ENCODE measurements around the gene SH3D19.

SH3D19 gene

GRCh38 chr4:151093203-151093602 is 232.2 kb downstream of the SH3D19 start:
- no peaks in the 10 kb centered on the region for H4K20me1 ChIP-seq (ENCODE audit: low read depth, low read length)
- TF ChIP-seq EZH2phosphoT487 (conservative IDR thresholded peaks at IDR 0.05; ENCODE audit: low read length) (no peak), CTCF (IDR thresholded peaks at IDR 0.05; ENCODE audit: insufficient read depth, low read length, poor library complexity, severe bottlenecking) (no peak)
- no peaks in the 10 kb centered on the region for H3K36me3 ChIP-seq (ENCODE audit: low read length)
- no peaks in the 10 kb centered on the region for H3K9me2 ChIP-seq (replicated peaks; ENCODE audit: insufficient read depth, low read length)
- no peak overlapping the region for H3K4me2 ChIP-seq (ENCODE audit: low read depth, low read length, poor library complexity, severe bottlenecking)
- H2AFZ ChIP-seq (ENCODE audit: low read depth, low read length, severe bottlenecking), result no peak overlapping the region
- no peaks in the 10 kb centered on the region for H3F3A ChIP-seq (ENCODE audit: insufficient read depth)
- no peaks in the 10 kb centered on the region for H3K27me3 ChIP-seq (ENCODE audit: low read length)
- H3K4me3 ChIP-seq (ENCODE audit: insufficient read depth, low read length, poor library complexity, severe bottlenecking), result no peak overlapping the region
- no peaks in the 10 kb centered on the region for H3K79me2 ChIP-seq (ENCODE audit: insufficient read depth, low read length)
- no peak overlapping the region for H3K9ac ChIP-seq (ENCODE audit: low read length)
- H3K9me3 ChIP-seq (ENCODE audit: insufficient read depth, low read length), result no peaks in the 10 kb centered on the region
- no peak overlapping the region for H3K27ac ChIP-seq (ENCODE audit: low read depth, low read length)

- Histone ChIP-seq H4K20me1 (ENCODE audit: low read depth, low read length) (no peaks in the 10 kb centered on the region), H3K79me2 (ENCODE audit: insufficient read depth, low read length) (no peaks in the 10 kb centered on the region), H2AFZ (ENCODE audit: low read depth, low read length, severe bottlenecking) (no peak overlapping the region), H3K9ac (ENCODE audit: low read length) (no peak overlapping the region), H3K27ac (ENCODE audit: low read depth, low read length) (no peak overlapping the region), H3K36me3 (ENCODE audit: low read length) (no peaks in the 10 kb centered on the region), H3F3A (ENCODE audit: insufficient read depth) (no peaks in the 10 kb centered on the region), H3K4me3 (ENCODE audit: insufficient read depth, low read length, poor library complexity, severe bottlenecking) (no peak overlapping the region), H3K9me2 (replicated peaks; ENCODE audit: insufficient read depth, low read length) (no peaks in the 10 kb centered on the region), H3K4me2 (ENCODE audit: low read depth, low read length, poor library complexity, severe bottlenecking) (no peak overlapping the region), H3K9me3 (ENCODE audit: insufficient read depth, low read length) (no peaks in the 10 kb centered on the region), H3K27me3 (ENCODE audit: low read length) (no peaks in the 10 kb centered on the region)
- no peak for TF ChIP-seq EZH2phosphoT487 (conservative IDR thresholded peaks at IDR 0.05; ENCODE audit: low read length)
- TF ChIP-seq CTCF (IDR thresholded peaks at IDR 0.05; ENCODE audit: insufficient read depth, low read length, poor library complexity, severe bottlenecking), result no peak
Measured at GRCh38 chr4:151092488-151092887, 232.9 kb downstream of the SH3D19 start.

- no peak overlapping the region for H3K4me3 ChIP-seq (ENCODE audit: insufficient read depth, low read length, poor library complexity, severe bottlenecking)
- no peak overlapping the region for H3K27ac ChIP-seq (ENCODE audit: low read depth, low read length)
- no peak overlapping the region for H3K4me2 ChIP-seq (ENCODE audit: low read depth, low read length, poor library complexity, severe bottlenecking)
- H3K9me2 ChIP-seq (replicated peaks; ENCODE audit: insufficient read depth, low read length), result no peaks in the 10 kb centered on the region
- H3K9ac ChIP-seq (ENCODE audit: low read length), result no peak overlapping the region
- H3K9me3 ChIP-seq (ENCODE audit: insufficient read depth, low read length), result no peaks in the 10 kb centered on the region
- H3K79me2 ChIP-seq (ENCODE audit: insufficient read depth, low read length), result no peaks in the 10 kb centered on the region
- no peaks in the 10 kb centered on the region for H4K20me1 ChIP-seq (ENCODE audit: low read depth, low read length)
- no peaks in the 10 kb centered on the region for H3F3A ChIP-seq (ENCODE audit: insufficient read depth)
- no peak overlapping the region for H2AFZ ChIP-seq (ENCODE audit: low read depth, low read length, severe bottlenecking)
- TF ChIP-seq EZH2phosphoT487 (conservative IDR thresholded peaks at IDR 0.05; ENCODE audit: low read length), result no peak
- no peak for TF ChIP-seq CTCF (IDR thresholded peaks at IDR 0.05; ENCODE audit: insufficient read depth, low read length, poor library complexity, severe bottlenecking)
- no peaks in the 10 kb centered on the region for H3K36me3 ChIP-seq (ENCODE audit: low read length)
- H3K27me3 ChIP-seq (ENCODE audit: low read length), result no peaks in the 10 kb centered on the region
Measured at GRCh38 chr4:151091047-151091446, 234.4 kb downstream of the SH3D19 start.
